Measurements from ENCODE around the gene POLQ.

The POLQ gene

DNA sequence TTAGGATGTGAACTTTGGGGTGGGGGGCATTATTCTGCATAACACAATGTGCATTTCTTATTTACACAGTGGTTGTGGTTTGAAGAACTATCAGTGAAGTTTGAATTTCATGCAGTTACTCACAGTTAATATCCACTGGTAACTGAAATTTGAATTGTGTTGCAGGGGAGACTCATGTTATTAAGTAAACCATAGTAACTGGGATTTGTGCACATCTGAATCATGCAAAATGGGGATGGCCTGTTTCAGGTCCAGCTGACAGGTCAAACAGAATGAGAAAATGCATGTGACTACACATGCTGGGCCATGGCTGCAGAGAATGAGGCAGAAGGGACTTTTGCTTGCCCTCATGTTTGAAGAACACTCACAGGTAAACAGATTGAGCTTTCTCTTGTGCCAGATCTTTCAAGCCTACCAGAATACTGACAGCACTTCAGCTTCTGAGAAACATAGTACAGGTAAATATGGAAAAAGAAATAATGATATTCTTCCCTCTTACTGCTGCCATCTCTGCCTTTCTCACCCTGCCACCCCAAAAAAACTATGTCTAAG lies 115.0 kb downstream of the POLQ start:
- TF ChIP-seq, protein P1, sequence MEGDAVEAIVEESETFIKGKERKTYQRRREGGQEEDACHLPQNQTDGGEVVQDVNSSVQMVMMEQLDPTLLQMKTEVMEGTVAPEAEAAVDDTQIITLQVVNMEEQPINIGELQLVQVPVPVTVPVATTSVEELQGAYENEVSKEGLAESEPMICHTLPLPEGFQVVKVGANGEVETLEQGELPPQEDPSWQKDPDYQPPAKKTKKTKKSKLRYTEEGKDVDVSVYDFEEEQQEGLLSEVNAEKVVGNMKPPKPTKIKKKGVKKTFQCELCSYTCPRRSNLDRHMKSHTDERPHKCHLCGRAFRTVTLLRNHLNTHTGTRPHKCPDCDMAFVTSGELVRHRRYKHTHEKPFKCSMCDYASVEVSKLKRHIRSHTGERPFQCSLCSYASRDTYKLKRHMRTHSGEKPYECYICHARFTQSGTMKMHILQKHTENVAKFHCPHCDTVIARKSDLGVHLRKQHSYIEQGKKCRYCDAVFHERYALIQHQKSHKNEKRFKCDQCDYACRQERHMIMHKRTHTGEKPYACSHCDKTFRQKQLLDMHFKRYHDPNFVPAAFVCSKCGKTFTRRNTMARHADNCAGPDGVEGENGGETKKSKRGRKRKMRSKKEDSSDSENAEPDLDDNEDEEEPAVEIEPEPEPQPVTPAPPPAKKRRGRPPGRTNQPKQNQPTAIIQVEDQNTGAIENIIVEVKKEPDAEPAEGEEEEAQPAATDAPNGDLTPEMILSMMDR (IDR thresholded peaks at IDR 0.05; ENCODE audit: insufficient read depth, low read length, missing control alignments), result no peak
- ChIA-PET POLR2A (no interaction called here), CTCF (no interaction called here)
- DNase-seq (ENCODE audit: low read depth, low spot score), result no peak
- H3K4me3 ChIP-seq (ENCODE audit: low read depth, low read length), result no peak overlapping the region

DNA sequence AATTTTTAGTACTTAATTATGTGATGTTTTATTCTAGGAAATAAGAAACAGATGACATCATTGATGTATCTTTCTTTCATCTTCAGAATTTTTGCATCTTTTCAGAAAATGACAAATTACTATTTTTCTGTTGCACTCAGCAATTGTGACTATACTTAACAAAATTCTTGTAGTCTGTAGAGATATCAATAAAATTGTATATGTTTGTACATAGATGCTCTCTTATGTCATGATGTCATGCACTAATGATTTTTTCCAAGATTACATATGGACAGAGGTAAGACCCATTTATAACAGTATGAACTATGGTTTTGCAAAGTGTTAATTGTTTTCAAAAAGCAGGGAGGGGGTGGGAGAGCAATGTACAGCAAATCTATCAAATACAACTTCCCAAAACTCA lies 121.2 kb downstream of the POLQ start:
- ChIA-PET CTCF (no interaction called here), POLR2A (no interaction called here)
- no peak for DNase-seq (ENCODE audit: low read depth, low spot score)
- TF ChIP-seq, protein P1 (IDR thresholded peaks at IDR 0.05; ENCODE audit: insufficient read depth, low read length, missing control alignments), result no peak
- H3K4me3 ChIP-seq (ENCODE audit: low read depth, low read length), result no peak overlapping the region

DNA sequence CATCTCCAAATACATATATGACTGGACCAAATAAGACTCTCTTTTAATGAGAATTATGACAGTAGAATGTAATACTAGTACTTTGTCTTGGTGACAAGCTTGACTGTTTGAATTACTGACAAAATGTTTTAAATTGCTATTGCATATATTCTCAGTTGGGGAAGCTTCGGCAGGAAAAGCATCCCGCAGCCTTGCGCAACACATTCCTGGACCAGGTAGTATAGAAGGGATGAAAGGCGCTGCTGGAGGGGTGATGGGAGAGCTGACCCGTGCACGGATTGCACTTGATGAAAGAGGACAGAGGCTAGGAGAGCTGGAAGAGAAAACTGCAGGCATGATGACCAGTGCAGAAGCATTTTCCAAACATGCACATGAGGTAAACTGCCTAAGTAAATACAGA lies 127.6 kb downstream of the POLQ start:
- TF ChIP-seq, protein P1 (IDR thresholded peaks at IDR 0.05; ENCODE audit: insufficient read depth, low read length, missing control alignments), result no peak
- ChIA-PET CTCF (no interaction called here), POLR2A (no interaction called here)
- no peak for DNase-seq (ENCODE audit: low read depth, low spot score)
- no peak overlapping the region for H3K4me3 ChIP-seq (ENCODE audit: low read depth, low read length)

DNA sequence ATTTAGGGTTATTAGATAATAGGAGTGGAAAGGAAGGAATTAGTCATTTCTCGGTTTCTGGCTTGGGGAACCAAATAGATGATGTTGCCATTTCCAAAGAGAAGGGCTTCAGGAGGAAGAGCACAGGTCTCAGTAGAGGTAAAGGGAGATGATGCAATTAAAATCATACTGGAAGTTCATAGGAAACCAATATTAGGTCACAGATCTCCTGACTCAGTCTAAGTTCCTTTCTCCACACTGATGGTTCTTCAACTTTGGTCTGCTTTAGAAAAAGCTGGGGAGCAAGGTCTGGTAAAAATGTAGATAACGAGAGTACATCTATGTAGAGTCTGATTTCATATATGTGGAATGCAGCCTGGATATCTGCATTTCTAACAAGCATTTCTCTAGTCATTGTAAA lies 130.9 kb downstream of the POLQ start:
- DNase-seq (ENCODE audit: low read depth, low spot score), result no peak
- TF ChIP-seq, protein P1 (IDR thresholded peaks at IDR 0.05; ENCODE audit: insufficient read depth, low read length, missing control alignments), result no peak
- ChIA-PET CTCF (no interaction called here), POLR2A (no interaction called here)
- no peak overlapping the region for H3K4me3 ChIP-seq (ENCODE audit: low read depth, low read length)

DNA sequence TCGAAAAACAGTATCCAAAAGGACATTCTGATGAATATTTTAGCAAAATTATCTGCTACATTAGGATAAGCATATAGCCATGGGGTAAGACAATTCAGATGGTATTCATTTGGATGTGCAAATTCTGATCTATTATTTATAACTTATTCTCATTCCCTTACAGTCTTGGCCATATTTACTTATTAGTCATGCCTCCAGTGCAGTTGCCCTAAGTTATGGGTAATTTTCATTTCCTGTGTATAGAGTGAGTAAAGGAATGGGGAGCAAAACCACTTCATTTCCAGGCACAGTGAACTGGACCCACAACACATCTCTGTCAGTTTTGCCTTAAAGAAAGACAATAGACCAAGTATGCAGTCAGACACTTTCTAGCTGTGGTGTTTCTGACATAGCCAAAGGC lies 134.3 kb downstream of the POLQ start:
- POLR2A ChIA-PET, result no interaction called here
- TF ChIP-seq, protein P1 (IDR thresholded peaks at IDR 0.05; ENCODE audit: insufficient read depth, low read length, missing control alignments), result no peak
- H3K4me3 ChIP-seq (ENCODE audit: low read depth, low read length), result no peak overlapping the region

DNA sequence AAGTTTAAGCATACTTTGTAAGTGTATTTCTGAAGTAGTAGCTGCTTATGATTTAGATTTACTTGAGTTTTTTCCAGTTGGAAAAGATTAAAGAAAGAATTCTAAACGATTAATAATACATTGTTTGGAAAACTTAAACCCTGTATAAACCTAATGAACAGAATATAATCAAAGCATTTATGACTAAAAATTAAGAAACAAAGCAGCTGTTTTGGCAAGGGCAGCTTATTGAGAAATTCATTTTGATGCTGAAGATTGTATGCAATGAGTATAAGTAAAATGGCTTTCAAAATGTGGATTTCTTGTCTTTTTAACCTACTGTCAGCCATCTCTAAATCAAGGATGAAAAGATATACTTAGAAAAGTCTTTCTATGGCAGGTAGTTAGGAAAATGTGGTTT lies 140.2 kb downstream of the POLQ start:
- ChIA-PET POLR2A (no interaction called here), CTCF (no interaction called here)
- DNase-seq (ENCODE audit: low read depth, low spot score), result no peak
- H3K4me3 ChIP-seq (ENCODE audit: low read depth, low read length), result no peak overlapping the region
- TF ChIP-seq, protein P1 (IDR thresholded peaks at IDR 0.05; ENCODE audit: insufficient read depth, low read length, missing control alignments), result no peak

More for the DNA sequence above, 134.3 kb downstream of the POLQ start:
- CTCF ChIA-PET, result no interaction called here
- DNase-seq (ENCODE audit: low read depth, low spot score), result no peak
